Nephron progenitor cell (in vitro differentiated cells): Measurements from ENCODE around the gene HLF.

ENCODE experiments used
- DNase-seq: peaks from one replicate; pipeline ENCODE4 v3.0.0; 2021
- H3K27ac Mint-ChIP-seq: 2 replicates; pipeline ENCODE4 v1.8.0; 2021; ENCODE audit warnings: mild to moderate bottlenecking, moderate library complexity, mixed read lengths
- H3K27me3 Mint-ChIP-seq: 2 replicates; pipeline ENCODE4 v1.8.0; 2021; ENCODE audit warnings: mild to moderate bottlenecking, low read depth, mixed read lengths; ENCODE audit not compliant: poor library complexity
- H3K36me3 Mint-ChIP-seq: 2 replicates; pipeline ENCODE4 v1.8.0; 2021; ENCODE audit warnings: low read depth, mixed read lengths
- H3K4me1 Mint-ChIP-seq: 2 replicates; pipeline ENCODE4 v1.8.0; 2021; ENCODE audit warnings: mixed read lengths
- H3K4me3 Mint-ChIP-seq: 2 replicates; pipeline ENCODE4 v1.8.0; 2021; ENCODE audit warnings: mild to moderate bottlenecking, moderate library complexity, mixed read lengths
- H3K9me3 Mint-ChIP-seq: 2 replicates; pipeline ENCODE4 v1.8.0; 2021; ENCODE audit warnings: mild to moderate bottlenecking, moderate library complexity, mixed read lengths
- TF ChIP-seq, protein P1 (sequence below): fragments of 200-600 bp; sonication (generic); IDR thresholded peaks from 2 replicates; pipeline ENCODE4 v1.5.0; 2021; ENCODE audit warnings: antibody characterized with exemption

HLF gene

DNA sequence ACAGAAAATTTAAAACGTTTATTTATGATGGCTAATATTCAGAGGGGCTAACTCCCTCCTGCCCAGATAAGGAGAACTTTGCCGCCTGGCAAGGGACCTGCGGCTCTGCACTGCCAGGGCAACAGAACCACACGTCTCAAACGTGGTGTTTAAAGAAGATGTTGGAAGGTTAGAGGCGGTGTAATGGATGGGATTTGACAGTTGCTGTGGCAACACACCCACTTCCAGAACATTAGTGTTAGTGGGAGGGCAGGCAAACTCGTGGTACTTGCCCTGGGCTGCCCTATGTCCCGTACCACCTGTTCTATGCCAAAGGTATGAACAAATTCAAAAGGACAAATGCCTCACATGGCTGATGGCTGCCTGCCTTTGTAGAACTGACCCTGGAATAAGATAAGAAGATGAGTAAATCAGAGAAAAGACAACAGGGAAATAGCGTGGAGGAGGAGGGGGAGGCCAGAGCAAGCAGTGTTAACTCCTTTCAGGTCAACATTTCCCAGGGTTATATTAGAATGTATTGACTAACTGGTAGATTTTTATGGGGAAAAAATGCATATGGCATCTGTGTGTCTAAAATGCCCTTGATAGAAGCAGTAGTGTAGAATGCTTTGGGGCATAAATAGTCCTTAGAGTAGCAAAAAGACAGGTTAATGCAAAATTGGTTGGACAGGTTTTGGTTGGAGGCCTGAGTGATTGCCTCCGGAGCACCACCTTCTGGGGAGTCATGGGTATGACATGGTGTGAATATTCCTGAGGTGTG lies 30.8 kb downstream of the HLF start:
- Mint-ChIP-seq H3K4me3 (no peak overlapping the region), H3K4me1 (peaks cover 9% of the 10 kb centered on the region), H3K27ac (no peak overlapping the region), H3K27me3 (peaks cover 3% of the 10 kb centered on the region), H3K36me3 (no peaks in the 10 kb centered on the region), H3K9me3 (peaks cover 15% of the 10 kb centered on the region)
- peak; percentile 66 for DNase-seq
- TF ChIP-seq, protein P1, sequence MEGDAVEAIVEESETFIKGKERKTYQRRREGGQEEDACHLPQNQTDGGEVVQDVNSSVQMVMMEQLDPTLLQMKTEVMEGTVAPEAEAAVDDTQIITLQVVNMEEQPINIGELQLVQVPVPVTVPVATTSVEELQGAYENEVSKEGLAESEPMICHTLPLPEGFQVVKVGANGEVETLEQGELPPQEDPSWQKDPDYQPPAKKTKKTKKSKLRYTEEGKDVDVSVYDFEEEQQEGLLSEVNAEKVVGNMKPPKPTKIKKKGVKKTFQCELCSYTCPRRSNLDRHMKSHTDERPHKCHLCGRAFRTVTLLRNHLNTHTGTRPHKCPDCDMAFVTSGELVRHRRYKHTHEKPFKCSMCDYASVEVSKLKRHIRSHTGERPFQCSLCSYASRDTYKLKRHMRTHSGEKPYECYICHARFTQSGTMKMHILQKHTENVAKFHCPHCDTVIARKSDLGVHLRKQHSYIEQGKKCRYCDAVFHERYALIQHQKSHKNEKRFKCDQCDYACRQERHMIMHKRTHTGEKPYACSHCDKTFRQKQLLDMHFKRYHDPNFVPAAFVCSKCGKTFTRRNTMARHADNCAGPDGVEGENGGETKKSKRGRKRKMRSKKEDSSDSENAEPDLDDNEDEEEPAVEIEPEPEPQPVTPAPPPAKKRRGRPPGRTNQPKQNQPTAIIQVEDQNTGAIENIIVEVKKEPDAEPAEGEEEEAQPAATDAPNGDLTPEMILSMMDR: peak; percentile 79

DNA sequence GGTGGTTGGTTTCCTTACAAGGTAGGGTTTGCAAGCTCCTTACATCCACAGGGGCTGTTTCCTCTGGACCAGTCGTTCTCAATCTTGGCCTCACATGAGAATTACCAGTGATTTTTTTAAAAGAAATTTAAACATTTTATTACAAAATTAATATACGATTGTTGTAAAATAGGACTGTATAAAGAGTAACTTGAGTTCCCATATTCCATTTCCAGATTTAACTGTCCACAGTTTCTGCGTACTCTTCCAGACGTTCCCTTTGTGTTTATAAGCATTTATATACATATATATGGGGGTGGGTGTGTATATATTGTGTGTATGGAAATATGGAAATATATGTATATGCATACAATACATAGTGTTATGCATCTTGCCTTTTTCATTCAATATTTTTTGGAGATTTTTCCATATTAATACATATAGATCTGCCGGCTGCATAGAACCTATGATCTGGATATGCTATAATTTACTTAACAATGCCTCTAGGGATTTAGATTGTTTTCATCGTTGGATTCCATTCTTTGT lies 31.5 kb downstream of the HLF start:
- Mint-ChIP-seq H3K27ac (no peak overlapping the region), H3K27me3 (peaks cover 3% of the 10 kb centered on the region), H3K36me3 (no peaks in the 10 kb centered on the region), H3K9me3 (peaks cover 9% of the 10 kb centered on the region), H3K4me1 (peaks cover 9% of the 10 kb centered on the region), H3K4me3 (no peak overlapping the region)
- no peak for DNase-seq
- TF ChIP-seq, protein P1: no peak

DNA sequence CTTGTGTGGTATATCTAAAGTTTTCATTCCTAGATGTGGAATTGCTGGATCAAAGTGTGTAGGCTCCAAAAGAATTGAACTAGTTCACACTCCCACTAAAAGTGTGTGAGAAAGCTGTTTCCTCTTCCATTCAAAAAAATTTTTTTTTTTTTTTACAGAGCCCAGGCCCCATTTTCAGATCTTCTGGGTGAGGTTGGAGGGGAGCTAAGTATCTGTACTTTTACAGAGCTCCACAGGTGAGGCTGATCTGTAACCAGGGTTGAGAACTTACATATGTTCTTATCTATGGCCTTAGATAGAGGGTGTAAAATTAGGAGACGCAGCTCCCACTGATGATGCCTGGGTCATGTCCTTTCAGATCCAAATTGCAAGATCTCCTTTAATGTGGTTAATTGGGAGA lies 31.9 kb downstream of the HLF start:
- H3K27me3 Mint-ChIP-seq: peaks cover 3% of the 10 kb centered on the region
- peaks cover 9% of the 10 kb centered on the region for H3K4me1 Mint-ChIP-seq
- no peaks in the 10 kb centered on the region for H3K36me3 Mint-ChIP-seq
- H3K4me3 Mint-ChIP-seq: no peak overlapping the region
- no peak overlapping the region for H3K27ac Mint-ChIP-seq
- DNase-seq: no peak
- peaks cover 4% of the 10 kb centered on the region for H3K9me3 Mint-ChIP-seq
- TF ChIP-seq, protein P1: no peak

DNA sequence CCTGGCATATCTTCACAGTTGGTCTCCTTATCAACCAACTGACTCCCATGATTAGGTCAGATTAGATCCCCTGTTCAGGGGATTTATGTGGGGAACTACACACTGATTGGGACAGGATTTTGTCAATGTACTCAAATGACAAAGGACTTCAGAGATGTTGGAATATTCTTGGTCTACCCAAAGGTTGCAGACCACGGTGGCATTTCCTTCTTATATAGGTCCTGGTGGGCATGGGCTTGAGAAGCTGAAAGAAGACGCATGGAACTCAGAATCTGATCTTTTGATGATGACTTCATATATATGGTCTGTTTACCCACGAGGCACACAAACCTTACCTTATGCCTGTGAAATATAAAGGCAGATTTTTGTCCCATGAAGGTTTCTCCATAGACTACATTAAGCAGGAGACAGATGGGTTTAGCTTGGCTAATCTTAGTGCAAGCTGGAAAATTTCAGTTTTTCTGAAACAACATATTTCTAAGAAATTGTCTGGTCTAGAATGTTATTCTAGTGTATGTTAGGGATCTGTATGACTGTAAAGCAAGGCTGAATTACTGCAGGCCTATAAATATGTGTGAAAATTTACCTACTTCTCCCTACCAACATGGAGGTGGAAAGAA lies 33.5 kb downstream of the HLF start:
- no peak for DNase-seq
- H3K27me3 Mint-ChIP-seq: peaks cover 3% of the 10 kb centered on the region
- H3K27ac Mint-ChIP-seq: no peak overlapping the region
- H3K4me3 Mint-ChIP-seq: no peak overlapping the region
- TF ChIP-seq, protein P1: no peak
- no peaks in the 10 kb centered on the region for H3K36me3 Mint-ChIP-seq
- H3K4me1 Mint-ChIP-seq: peaks cover 9% of the 10 kb centered on the region
- H3K9me3 Mint-ChIP-seq: no peaks in the 10 kb centered on the region

GRCh38 chr17:55299162-55299838 lies 34.5 kb downstream of the HLF start:
- Mint-ChIP-seq H3K27ac (no peak overlapping the region), H3K9me3 (no peaks in the 10 kb centered on the region), H3K36me3 (no peaks in the 10 kb centered on the region), H3K4me3 (no peak overlapping the region), H3K27me3 (peaks cover 3% of the 10 kb centered on the region), H3K4me1 (peaks cover 9% of the 10 kb centered on the region)
- DNase-seq: no peak
- TF ChIP-seq, protein P1: no peak
